Adrenal gland (tissue), 5 donors: Measurements from ENCODE around the gene HS6ST2.

Source experiments
- POLR2A ChIP-seq, 2 donors: fragments of 450-650 bp; IDR thresholded peaks; one replicate each; pipeline ENCODE4 v1.6.1; 2017; ENCODE audit warnings: antibody characterized with exemption in 2 of 2, mild to moderate bottlenecking in 2 of 2, moderate library complexity in 1 of 2
- TF ChIP-seq, protein P1 (sequence below), 6 experiments: fragments of 450-650 bp in 4 of 6; fragments of 200-600 bp in 2 of 6; sonication (generic) in 1 of 6; IDR thresholded peaks; 1 replicate in 5 of 6; 2 replicates in 1 of 6; pipeline versions ENCODE4 v1.5.1 to v1.8.0; 2016 to 2021; ENCODE audit warnings: antibody characterized with exemption in 6 of 6, mild to moderate bottlenecking in 2 of 6, moderate library complexity in 1 of 6
- donor health status: DM: no; HTN: no; CAD: no.

DNA sequence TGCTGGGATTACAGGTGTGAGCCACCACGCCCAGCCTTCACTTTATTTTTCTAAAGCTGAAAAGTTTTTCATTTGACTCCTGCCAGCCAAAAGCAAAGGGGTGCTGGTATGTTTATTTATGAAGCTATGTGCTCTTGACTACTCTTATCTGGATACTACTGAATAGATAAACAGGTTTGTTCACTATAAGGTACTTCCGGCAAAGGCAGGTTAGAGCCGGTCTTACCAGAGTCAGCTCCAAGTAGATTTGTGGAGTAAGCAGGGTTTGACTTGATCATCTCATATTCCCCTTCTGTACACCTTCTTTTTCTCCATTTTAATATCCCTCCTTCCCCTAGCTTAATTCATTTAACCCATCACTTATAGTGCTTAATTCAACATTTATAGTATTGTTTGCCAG lies 294.2 kb downstream of the HS6ST2 start:
- TF ChIP-seq, protein P1, sequence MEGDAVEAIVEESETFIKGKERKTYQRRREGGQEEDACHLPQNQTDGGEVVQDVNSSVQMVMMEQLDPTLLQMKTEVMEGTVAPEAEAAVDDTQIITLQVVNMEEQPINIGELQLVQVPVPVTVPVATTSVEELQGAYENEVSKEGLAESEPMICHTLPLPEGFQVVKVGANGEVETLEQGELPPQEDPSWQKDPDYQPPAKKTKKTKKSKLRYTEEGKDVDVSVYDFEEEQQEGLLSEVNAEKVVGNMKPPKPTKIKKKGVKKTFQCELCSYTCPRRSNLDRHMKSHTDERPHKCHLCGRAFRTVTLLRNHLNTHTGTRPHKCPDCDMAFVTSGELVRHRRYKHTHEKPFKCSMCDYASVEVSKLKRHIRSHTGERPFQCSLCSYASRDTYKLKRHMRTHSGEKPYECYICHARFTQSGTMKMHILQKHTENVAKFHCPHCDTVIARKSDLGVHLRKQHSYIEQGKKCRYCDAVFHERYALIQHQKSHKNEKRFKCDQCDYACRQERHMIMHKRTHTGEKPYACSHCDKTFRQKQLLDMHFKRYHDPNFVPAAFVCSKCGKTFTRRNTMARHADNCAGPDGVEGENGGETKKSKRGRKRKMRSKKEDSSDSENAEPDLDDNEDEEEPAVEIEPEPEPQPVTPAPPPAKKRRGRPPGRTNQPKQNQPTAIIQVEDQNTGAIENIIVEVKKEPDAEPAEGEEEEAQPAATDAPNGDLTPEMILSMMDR (IDR thresholded peaks at IDR 0.05): no peak
- no peak for TF ChIP-seq POLR2A (IDR thresholded peaks at IDR 0.05)
